A549 (cell line): ENCODE results near the gene DCLK1. TPM values are rescaled to one million over a fixed set of nuclear protein-coding genes. Genes with fewer than 3 reads are reported as not detected.

Experiments
- ATAC-seq, 2 experiments: fragments of 200-7000 bp in 1 of 2; fragments of >200 bp in 1 of 2; cut with Nextera tagmentation in 1 of 2; cut with Tn5 transposase in 1 of 2; 3 replicates each; pipeline versions ENCODE4 v1.8.0 to v1.9.1; 2018 to 2020; ENCODE audit warnings: mild to moderate bottlenecking in 1 of 2, moderate library complexity in 1 of 2
- CTCF ChIA-PET: fragments of 300-600 bp; sonication (Branson Sonifier 250); formaldehyde crosslinking; extraction: SDS; loops from one replicate; lab custom pipeline; 2021; ENCODE audit warnings: antibody characterized with exemption, inconsistent platforms; lab: Yijun Ruan, JAX
- POLR2A ChIA-PET: fragments of 350-600 bp; formaldehyde crosslinking; extraction: SDS; loops from one replicate; lab custom pipeline; 2021; ENCODE audit warnings: antibody characterized with exemption, inconsistent platforms; lab: Yijun Ruan, JAX
- DNase-seq, 2 experiments: peaks; one replicate each; pipeline versions ENCODE4 v3.0.0 to v3.0.0-alpha.2; 2011 to 2016; ENCODE audit warnings: low read depth in 1 of 2, low spot score in 1 of 2
- FAIRE-seq: peaks from 2 replicates; lab custom pipeline; 2011; peaks lifted over from hg19 to GRCh38; lab: Jason Lieb, UNC
- H3K27ac ChIP-seq, 2 experiments: fragments of >200 bp; sonication (Bioruptor Twin); formaldehyde crosslinking; 3 replicates each; pipeline ENCODE4 v1.5.1; 2016 to 2017
- H3K4me1 ChIP-seq: fragments of >200 bp; sonication (Bioruptor Twin); formaldehyde crosslinking; 3 replicates; pipeline ENCODE4 v1.6.1; 2016
- H3K4me2 ChIP-seq: fragments of >200 bp; sonication (Bioruptor Twin); formaldehyde crosslinking; 3 replicates; pipeline ENCODE4 v1.6.1; 2016
- H3K4me3 ChIP-seq: fragments of >200 bp; sonication (Bioruptor Twin); formaldehyde crosslinking; 3 replicates; pipeline ENCODE4 v1.5.1; 2016
- H3K9me3 ChIP-seq: fragments of >200 bp; sonication (Bioruptor Twin); formaldehyde crosslinking; 3 replicates; pipeline ENCODE4 v1.6.1; 2016
- BHLHE40 ChIP-seq: IDR thresholded peaks from 2 replicates; pipeline ENCODE4 v1.6.1; 2012; ENCODE audit warnings: low read depth, low read length, inconsistent platforms
- CBX2 ChIP-seq: fragments of 200-600 bp; sonication (generic); IDR thresholded peaks from 2 replicates; pipeline ENCODE4 v1.6.1; 2016; ENCODE audit warnings: low read depth, mild to moderate bottlenecking, borderline replicate concordance
- CHD2 ChIP-seq: fragments of 150-350 bp; IDR thresholded peaks from 2 replicates; pipeline ENCODE4 v1.6.1; 2014; ENCODE audit warnings: low read length; ENCODE audit not compliant: partially characterized antibody
- CHD4 ChIP-seq: fragments of 200-600 bp; sonication (generic); IDR thresholded peaks from 2 replicates; pipeline ENCODE4 v1.6.1; 2016; ENCODE audit warnings: antibody characterized with exemption, mild to moderate bottlenecking, borderline replicate concordance
- EHF ChIP-seq: fragments of 250-450 bp; sonication (Bioruptor Pico); IDR thresholded peaks from 2 replicates; pipeline ENCODE4 v1.5.0; 2020; ENCODE audit warnings: mild to moderate bottlenecking
- ELK1 ChIP-seq: fragments of 150-350 bp; IDR thresholded peaks from 2 replicates; pipeline ENCODE4 v1.6.1; 2014; ENCODE audit warnings: low read depth, mild to moderate bottlenecking, low read length
- ESRRA ChIP-seq: fragments of 150-350 bp; IDR thresholded peaks from 2 replicates; pipeline ENCODE4 v1.6.1; 2014; ENCODE audit warnings: mild to moderate bottlenecking, low read length, borderline replicate concordance
- FOSB ChIP-seq: fragments of 250-450 bp; sonication (Bioruptor Pico); IDR thresholded peaks from 2 replicates; pipeline ENCODE4 v1.5.0; 2020; ENCODE audit warnings: mild to moderate bottlenecking, moderate library complexity
- FOXS1 ChIP-seq: fragments of 250-450 bp; sonication (Bioruptor Pico); IDR thresholded peaks from 2 replicates; pipeline ENCODE4 v1.5.0; 2020; ENCODE audit warnings: mild to moderate bottlenecking, moderate library complexity
- HEYL ChIP-seq: fragments of 250-450 bp; sonication (Bioruptor Pico); IDR thresholded peaks from 2 replicates; pipeline ENCODE4 v1.8.0; 2021; ENCODE audit warnings: mild to moderate bottlenecking, moderate library complexity
- HMGXB4 ChIP-seq: fragments of 250-450 bp; sonication (Bioruptor Pico); IDR thresholded peaks from 2 replicates; pipeline ENCODE4 v1.5.0; 2021; ENCODE audit warnings: mild to moderate bottlenecking, moderate library complexity, borderline replicate concordance
- HOXA7 ChIP-seq: fragments of 250-450 bp; sonication (Bioruptor Pico); IDR thresholded peaks from 2 replicates; pipeline ENCODE4 v1.5.0; 2020; ENCODE audit warnings: mild to moderate bottlenecking, moderate library complexity
- KDM1A ChIP-seq: fragments of 200-600 bp; sonication (generic); IDR thresholded peaks from 2 replicates; pipeline ENCODE4 v1.6.1; 2016; ENCODE audit warnings: low read depth, mild to moderate bottlenecking
- MYC ChIP-seq: IDR thresholded peaks from 2 replicates; pipeline ENCODE4 v1.6.1; 2012; ENCODE audit warnings: mild to moderate bottlenecking, inconsistent platforms, low read length, improper control_type of control experiment, borderline replicate concordance
- NPAS2 ChIP-seq: fragments of 250-450 bp; sonication (Bioruptor Pico); IDR thresholded peaks from 2 replicates; pipeline ENCODE4 v1.8.0; 2022; ENCODE audit warnings: mild to moderate bottlenecking, moderate library complexity, borderline replicate concordance
- PHF8 ChIP-seq: fragments of 200-600 bp; sonication (generic); IDR thresholded peaks from 2 replicates; pipeline ENCODE4 v1.6.1; 2016; ENCODE audit warnings: low read depth, mild to moderate bottlenecking, antibody characterized with exemption, moderate library complexity, borderline replicate concordance
- POLR2A ChIP-seq: IDR thresholded peaks from 2 replicates; pipeline ENCODE4 v1.6.1; 2012; ENCODE audit warnings: mild to moderate bottlenecking, low read length
- POLR2AphosphoS2 ChIP-seq: conservative IDR thresholded peaks from 2 replicates; pipeline ENCODE4 v1.6.1; 2012; ENCODE audit warnings: low read length, improper control_type of control experiment, inconsistent platforms
- RARB ChIP-seq: fragments of 250-450 bp; sonication (Bioruptor Pico); IDR thresholded peaks from 2 replicates; pipeline ENCODE4 v1.8.0; 2021; ENCODE audit warnings: mild to moderate bottlenecking, moderate library complexity
- RCOR1 ChIP-seq: fragments of 150-350 bp; IDR thresholded peaks from 2 replicates; pipeline ENCODE4 v1.6.1; 2014; ENCODE audit warnings: antibody characterized with exemption, low read length, low read depth
- RFX5 ChIP-seq: fragments of 450-650 bp; IDR thresholded peaks from 2 replicates; pipeline ENCODE4 v1.7.1; 2014; ENCODE audit warnings: antibody characterized with exemption, mild to moderate bottlenecking, moderate library complexity
- SMC3 ChIP-seq: fragments of >200 bp; sonication (Bioruptor Twin); formaldehyde crosslinking; IDR thresholded peaks from 3 replicates; pipeline ENCODE4 v1.6.1; 2018; ENCODE audit warnings: inconsistent platforms
- SREBF2 ChIP-seq: fragments of 450-650 bp; IDR thresholded peaks from 2 replicates; pipeline ENCODE4 v1.6.1; 2014; ENCODE audit warnings: mild to moderate bottlenecking, moderate library complexity
- TFCP2L1 ChIP-seq: fragments of 250-450 bp; sonication (Bioruptor Pico); IDR thresholded peaks from 2 replicates; pipeline ENCODE4 v1.5.0; 2021; ENCODE audit warnings: mild to moderate bottlenecking
- ZC3H11A ChIP-seq: fragments of 450-650 bp; IDR thresholded peaks from 2 replicates; pipeline ENCODE4 v1.6.1; 2014; ENCODE audit warnings: antibody characterized with exemption, mild to moderate bottlenecking
- ZSCAN20 ChIP-seq: fragments of 250-450 bp; sonication (Bioruptor Pico); IDR thresholded peaks from 2 replicates; pipeline ENCODE4 v1.8.0; 2022; ENCODE audit warnings: mild to moderate bottlenecking, moderate library complexity
- WGBS: methylation state at CpG from one replicate; pipeline ENCODE4 v1.1.6; 2017; ENCODE audit errors: missing lambda C conversion rate; 5-methylcytosine and 5-hydroxymethylcytosine counted together
- polyA plus RNA-seq, 4 experiments: library from polyadenylated mRNA; depleted of rRNA in 3 of 4; stranded (reverse); fragments of >200 nt; fragmentation: RNase III in 1 of 4; extraction: RNeasy Plus Mini Kit Qiagen cat#74134 plus additional on column Dnase treatment in 1 of 4; gene quantifications; 2 replicates in 3 of 4; 3 replicates in 1 of 4; pipeline ENCODE4 v1.2.3, GENCODE V29; 2011 to 2017

Gene DCLK1
- polyA plus RNA-seq, 2 of the 4 experiments (the other 2 are of a cell fraction), result 0.13 to 0.21 TPM

- no peak for DNase-seq
- Histone ChIP-seq H3K4me3 (no peak overlapping the region), H3K4me2 (no peak overlapping the region)
- POLR2A ChIA-PET, result no interaction called here
- 21% methylated on average over 1 of the region's 1 CpG for WGBS
- no peak for TF ChIP-seq POLR2AphosphoS2
- no peak for TF ChIP-seq HMGXB4 (CRISPR knock-in tag)
- no peak for TF ChIP-seq HOXA7 (CRISPR knock-in tag)
- no peak for TF ChIP-seq SREBF2
- no peak for TF ChIP-seq HEYL
- TF ChIP-seq PHF8, result no peak
- no peak for TF ChIP-seq ZC3H11A
- no peak for TF ChIP-seq ZSCAN20 (CRISPR knock-in tag)
- TF ChIP-seq, all 56 proteins: peak for 0
- no peak for FAIRE-seq
- ATAC-seq, result no peak
- Histone ChIP-seq H3K4me1 (no peaks in the 10 kb centered on the region), H3K9me3 (peaks cover 3% of the 10 kb centered on the region; the same call in 1 of the 3 replicates), H3K27ac (no peak overlapping the region)
- CTCF ChIA-PET, result no interaction called here
Measured at GRCh38 chr13:35957241-35957731, 173.9 kb downstream of the DCLK1 start.

- ATAC-seq, result no peak
- Histone ChIP-seq H3K4me3 (no peak overlapping the region), H3K4me2 (no peak overlapping the region), H3K9me3 (peaks cover 3% of the 10 kb centered on the region; the same call in 1 of the 3 replicates), H3K27ac (no peak overlapping the region), H3K4me1 (no peaks in the 10 kb centered on the region)
- ChIA-PET POLR2A (no interaction called here), CTCF (no interaction called here)
- no peak for TF ChIP-seq FOXS1 (CRISPR knock-in tag)
- TF ChIP-seq KDM1A, result no peak
- TF ChIP-seq CBX2, result no peak
- TF ChIP-seq CHD4, result no peak
- no peak for DNase-seq
- no peak for FAIRE-seq
Measured at GRCh38 chr13:35956074-35956473, 175.1 kb downstream of the DCLK1 start.

- DNase-seq (no peak), ATAC-seq (no peak), FAIRE-seq (no peak)
- no peak overlapping the region for H3K4me3 ChIP-seq
- no peaks in the 10 kb centered on the region for H3K4me1 ChIP-seq
- ChIA-PET CTCF (interaction anchor here (0.6 to 2.1 kb wide), 4 partner anchors 136 to 1615 kb away, joined by 3 to 5 read pairs (median 4); no protein-coding TSS in a partner anchor), POLR2A (no interaction called here)
- no peak overlapping the region for H3K4me2 ChIP-seq
- no peak overlapping the region for H3K27ac ChIP-seq
- WGBS, result 23% methylated on average over 3 of the region's 3 CpGs
- no peak for TF ChIP-seq FOSB (CRISPR knock-in tag)
- TF ChIP-seq SREBF2, result no peak
- no peak for TF ChIP-seq RFX5
- H3K9me3 ChIP-seq, result peaks cover 3% of the 10 kb centered on the region; the same call in 1 of the 3 replicates
Measured at GRCh38 chr13:35954207-35954560, 177.0 kb downstream of the DCLK1 start.

- POLR2A ChIA-PET, result no interaction called here
- CTCF ChIA-PET, result interaction anchor here (0.6 to 2.1 kb wide), 8 partner anchors 9 to 1616 kb away, joined by 3 to 5 read pairs (median 3); no protein-coding TSS in a partner anchor
- FAIRE-seq (no peak), DNase-seq (peak; percentile 7 to 48), ATAC-seq (peak; percentile 74 to 86; a peak in 5 of 6 replicates)
- no peaks in the 10 kb centered on the region for H3K4me1 ChIP-seq
- 25% methylated on average over 12 of the region's 12 CpGs for WGBS
- H3K9me3 ChIP-seq, result peaks cover 3% of the 10 kb centered on the region; the same call in 1 of the 3 replicates
- no peak overlapping the region for H3K4me3 ChIP-seq
- peak overlapping the region; percentile 47; the same call in 2 of the 3 replicates for H3K4me2 ChIP-seq
- H3K27ac ChIP-seq, result no peak overlapping the region
- no peak for TF ChIP-seq CHD2
- no peak for TF ChIP-seq RARB (CRISPR knock-in tag)
- TF ChIP-seq FOXS1 (CRISPR knock-in tag), result no peak
- no peak for TF ChIP-seq HMGXB4 (CRISPR knock-in tag)
- no peak for TF ChIP-seq ZC3H11A
- TF ChIP-seq ELK1, result peak; percentile 46; the same call in 1 of the 2 replicates
- TF ChIP-seq SMC3, result peak; percentile 31; the same call in 1 of the 3 replicates
- TF ChIP-seq HOXA7 (CRISPR knock-in tag), result no peak
- no peak for TF ChIP-seq ESRRA
- TF ChIP-seq NPAS2 (CRISPR knock-in tag), result no peak
- TF ChIP-seq MYC, result no peak
- TF ChIP-seq KDM1A, result no peak
- TF ChIP-seq TFCP2L1 (CRISPR knock-in tag), result no peak
- TF ChIP-seq EHF (CRISPR knock-in tag), result no peak
- no peak for TF ChIP-seq POLR2A
- TF ChIP-seq RCOR1, result no peak
- TF ChIP-seq RFX5, result no peak
- no peak for TF ChIP-seq BHLHE40
Measured at GRCh38 chr13:35953537-35954206, 177.5 kb downstream of the DCLK1 start.
